GM12865 (cell line): ENCODE measurements around the gene EPHB1.
A peak's percentile ranks its signal among the peaks of the same experiment; 100 is the strongest.

ENCODE experiments used
- DNase-seq: peaks from one replicate; pipeline ENCODE4 v3.0.0; 2010; ENCODE audit warnings: low read depth
- H3K4me3 ChIP-seq: 2 replicates; pipeline ENCODE4 v1.5.1; 2011; ENCODE audit warnings: mild to moderate bottlenecking, low read depth, low read length, control low read depth
- CTCF ChIP-seq: IDR thresholded peaks from 2 replicates; pipeline ENCODE4 v1.5.1; 2011; ENCODE audit warnings: low read length, control low read depth, low read depth, inconsistent platforms; ENCODE audit not compliant: insufficient read depth; ENCODE audit errors: missing control alignments

Gene EPHB1

GRCh38 chr3:134794323-134794722, 737 bp upstream of the EPHB1 start:
- no peak for DNase-seq
- no peak overlapping the region for H3K4me3 ChIP-seq
- TF ChIP-seq CTCF: no peak

GRCh38 chr3:134795746-134796280, 753 bp downstream of the EPHB1 start:
- H3K4me3 ChIP-seq: peak overlapping the region; percentile 47
- DNase-seq: no peak
- TF ChIP-seq CTCF: no peak

- TF ChIP-seq CTCF: no peak
- peak overlapping the region; percentile 4 for H3K4me3 ChIP-seq
- no peak for DNase-seq
These were observed 1.4 kb downstream of the EPHB1 start for GRCh38 chr3:134796281-134797056.

GRCh38 chr3:134797057-134797740, 2.1 kb downstream of the EPHB1 start:
- no peak overlapping the region for H3K4me3 ChIP-seq
- DNase-seq: no peak
- no peak for TF ChIP-seq CTCF

GRCh38 chr3:134797741-134798451, 2.8 kb downstream of the EPHB1 start:
- no peak for TF ChIP-seq CTCF
- DNase-seq: no peak
- H3K4me3 ChIP-seq: no peak overlapping the region

GRCh38 chr3:134798681-134799311, 3.7 kb downstream of the EPHB1 start:
- TF ChIP-seq CTCF: no peak
- no peak for DNase-seq
- no peak overlapping the region for H3K4me3 ChIP-seq
